ENCODE data around the gene UNC93B1. TPM values are rescaled to one million over a fixed set of nuclear protein-coding genes. Genes with fewer than 3 reads are reported as not detected.

UNC93B1 gene
- total and polyA plus RNA-seq, 4 experiments from 2014 or later, result 22.4 to 27.1 (median 25.9) TPM

DNA sequence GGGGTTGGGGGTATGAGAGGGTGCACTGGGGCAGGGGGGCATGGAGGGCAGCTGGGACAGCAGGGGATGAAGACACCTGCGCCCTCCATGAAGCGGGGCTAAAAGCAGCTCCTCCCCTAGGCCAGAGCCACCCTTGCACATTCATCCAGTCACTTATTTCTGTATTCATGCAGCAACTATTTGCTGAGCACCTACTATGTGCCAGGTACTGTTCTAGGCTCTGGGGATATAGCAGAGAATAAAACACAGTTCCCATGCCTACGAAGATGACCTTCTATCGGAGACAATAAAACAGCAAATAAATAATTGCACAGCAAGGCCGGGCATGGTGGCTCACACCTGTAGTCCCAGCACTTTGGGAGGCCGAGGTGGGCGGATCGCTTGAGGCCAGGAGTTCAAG, 11.6 kb upstream of the UNC93B1 start:
- Histone ChIP-seq H3K9me3 (ENCODE audit: control insufficient read depth in 1 of 2, low read length in 2 of 2) (no peaks in the 10 kb centered on the region), H3K4me3 (ENCODE audit: low read length in 2 of 2) (no peak overlapping the region), H3K27ac (ENCODE audit: low read depth, low read length) (no peak overlapping the region), H3K36me3 (ENCODE audit: insufficient read depth, low read length) (no peaks in the 10 kb centered on the region), H3K4me1 (ENCODE audit: insufficient read depth, low read length) (no peaks in the 10 kb centered on the region), H3K27me3 (ENCODE audit: insufficient read depth, low read length) (no peaks in the 10 kb centered on the region)
- no peaks in the 10 kb centered on the region for H3K9me3 Mint-ChIP-seq
- no peaks in the 10 kb centered on the region for H3K4me1 Mint-ChIP-seq
- intact Hi-C loops (cut with micrococcal nuclease), result no loop called here
- no peaks in the 10 kb centered on the region for H3K27me3 Mint-ChIP-seq
- POLR2A ChIA-PET (ENCODE audit: partially characterized antibody), result no interaction called here
- H3K27ac Mint-ChIP-seq, result no peak overlapping the region
- no peak overlapping the region for H3K4me3 Mint-ChIP-seq
- CTCF ChIA-PET (ENCODE audit: partially characterized antibody), result no interaction called here
- H3K36me3 Mint-ChIP-seq, result no peaks in the 10 kb centered on the region
- DNase-seq, result no peak

- no peak overlapping the region for H3K27ac Mint-ChIP-seq
- no peaks in the 10 kb centered on the region for H3K9me3 Mint-ChIP-seq
- no peaks in the 10 kb centered on the region for H3K27me3 Mint-ChIP-seq
- Histone ChIP-seq H3K4me1 (ENCODE audit: insufficient read depth, low read length) (no peaks in the 10 kb centered on the region), H3K27ac (ENCODE audit: low read depth, low read length) (no peak overlapping the region), H3K36me3 (ENCODE audit: insufficient read depth, low read length) (no peaks in the 10 kb centered on the region), H3K4me3 (ENCODE audit: low read length in 2 of 2) (no peak overlapping the region), H3K9me3 (ENCODE audit: control insufficient read depth in 1 of 2, low read length in 2 of 2) (no peaks in the 10 kb centered on the region), H3K27me3 (ENCODE audit: insufficient read depth, low read length) (no peaks in the 10 kb centered on the region)
- DNase-seq, result peak in 1 of 5 donors; percentile 17
- POLR2A ChIA-PET (ENCODE audit: partially characterized antibody), result no interaction called here
- H3K4me3 Mint-ChIP-seq, result no peak overlapping the region
- CTCF ChIA-PET (ENCODE audit: partially characterized antibody), result no interaction called here
- H3K4me1 Mint-ChIP-seq, result no peaks in the 10 kb centered on the region
- intact Hi-C loops (cut with micrococcal nuclease), result no loop called here
- no peaks in the 10 kb centered on the region for H3K36me3 Mint-ChIP-seq
These were observed 11.1 kb upstream of the UNC93B1 start for GRCh38 chr11:68014947-68015447.

GRCh38 chr11:68014157-68014946, 10.5 kb upstream of the UNC93B1 start:
- Histone ChIP-seq H3K4me1 (ENCODE audit: insufficient read depth, low read length) (no peaks in the 10 kb centered on the region), H3K9me3 (ENCODE audit: control insufficient read depth in 1 of 2, low read length in 2 of 2) (no peaks in the 10 kb centered on the region), H3K36me3 (ENCODE audit: insufficient read depth, low read length) (no peaks in the 10 kb centered on the region), H3K27ac (ENCODE audit: low read depth, low read length) (no peak overlapping the region), H3K4me3 (ENCODE audit: low read length in 2 of 2) (no peak overlapping the region), H3K27me3 (ENCODE audit: insufficient read depth, low read length) (no peaks in the 10 kb centered on the region)
- Mint-ChIP-seq H3K9me3 (no peaks in the 10 kb centered on the region), H3K4me3 (no peak overlapping the region), H3K4me1 (no peaks in the 10 kb centered on the region), H3K36me3 (no peaks in the 10 kb centered on the region), H3K27me3 (no peaks in the 10 kb centered on the region), H3K27ac (no peak overlapping the region)
- ChIA-PET CTCF (ENCODE audit: partially characterized antibody) (no interaction called here), POLR2A (ENCODE audit: partially characterized antibody) (no interaction called here)
- intact Hi-C loops (cut with micrococcal nuclease), result no loop called here
- peak in 1 of 5 donors; percentile 29 for DNase-seq

DNA sequence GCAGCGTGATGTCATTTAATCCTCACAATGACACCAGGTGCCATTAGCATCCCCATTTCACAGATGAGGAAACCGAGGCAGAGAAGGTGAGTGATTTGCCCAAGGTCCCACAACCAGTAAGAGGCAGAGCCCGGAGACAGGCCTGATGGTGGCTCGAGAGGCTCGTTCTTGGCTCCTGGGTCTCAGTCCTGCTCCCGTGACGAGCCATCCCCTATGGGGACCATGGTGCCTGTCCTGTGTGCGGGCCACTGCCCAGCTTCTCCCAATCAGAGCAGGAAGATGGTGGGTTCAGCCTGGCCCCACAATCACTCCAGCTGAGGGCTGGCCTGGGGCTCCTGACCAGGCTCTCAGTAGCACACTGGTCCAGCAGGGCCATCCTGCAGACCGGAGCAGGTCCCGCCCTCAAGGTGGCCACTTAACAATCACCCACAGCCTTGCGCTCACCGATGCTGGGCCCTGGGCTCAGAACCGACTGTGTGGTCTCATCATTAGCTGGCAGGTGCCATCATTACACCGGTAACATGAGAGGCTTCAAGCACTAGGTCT, 9.8 kb upstream of the UNC93B1 start:
- H3K27me3 Mint-ChIP-seq, result no peaks in the 10 kb centered on the region

DNA sequence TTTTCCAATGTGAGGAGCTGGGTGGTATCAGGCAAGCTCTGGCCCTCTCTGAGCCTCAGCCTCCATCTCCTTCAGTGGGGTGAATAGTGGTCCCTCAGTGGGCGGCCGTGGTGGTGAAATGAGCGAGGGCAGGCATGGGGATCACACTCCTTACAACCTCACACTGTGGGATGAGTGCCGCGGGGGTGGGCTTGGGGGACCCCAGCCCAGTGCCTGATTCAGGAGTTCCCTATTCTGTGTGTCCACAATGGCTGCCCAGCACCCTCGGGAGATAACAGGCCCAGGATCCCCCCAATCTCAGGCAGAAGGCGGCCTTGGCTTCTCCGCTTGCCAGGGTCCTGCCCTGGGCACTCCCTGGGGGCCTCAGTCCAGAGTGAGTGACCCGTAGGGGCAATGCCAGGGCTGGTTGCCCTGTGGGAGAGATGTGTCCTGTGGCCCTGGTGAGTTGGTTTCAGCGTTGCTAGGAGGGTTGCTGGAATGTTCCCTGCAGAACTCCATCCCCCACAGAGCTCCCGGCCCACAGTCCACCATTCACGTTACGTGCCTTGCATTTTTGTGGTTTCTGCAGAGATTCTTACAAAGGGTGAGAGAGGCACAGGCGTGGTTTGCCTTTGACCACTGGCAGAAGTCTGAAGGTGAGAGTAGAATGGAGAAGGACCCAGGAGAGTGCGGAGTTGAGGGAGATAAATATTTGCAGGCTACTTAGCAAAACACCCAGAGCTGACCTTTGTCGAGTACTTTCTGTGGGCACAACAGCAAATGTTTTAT, 9.1 kb upstream of the UNC93B1 start:
- Mint-ChIP-seq H3K27me3 (no peaks in the 10 kb centered on the region), H3K27ac (no peak overlapping the region), H3K4me3 (no peak overlapping the region), H3K36me3 (no peaks in the 10 kb centered on the region), H3K9me3 (no peaks in the 10 kb centered on the region), H3K4me1 (no peaks in the 10 kb centered on the region)
- Histone ChIP-seq H3K9me3 (ENCODE audit: control insufficient read depth in 1 of 2, low read length in 2 of 2) (no peaks in the 10 kb centered on the region), H3K36me3 (ENCODE audit: insufficient read depth, low read length) (no peaks in the 10 kb centered on the region), H3K27ac (ENCODE audit: low read depth, low read length) (no peak overlapping the region), H3K4me3 (ENCODE audit: low read length in 2 of 2) (no peak overlapping the region), H3K27me3 (ENCODE audit: insufficient read depth, low read length) (no peaks in the 10 kb centered on the region), H3K4me1 (ENCODE audit: insufficient read depth, low read length) (no peaks in the 10 kb centered on the region)
- intact Hi-C loops (cut with micrococcal nuclease), result no loop called here
- CTCF ChIA-PET (ENCODE audit: partially characterized antibody), result no interaction called here
- POLR2A ChIA-PET (ENCODE audit: partially characterized antibody), result no interaction called here
- peak in 1 of 5 donors; percentile 27 for DNase-seq

More for the DNA sequence above, 9.8 kb upstream of the UNC93B1 start:
- Histone ChIP-seq H3K4me1 (ENCODE audit: insufficient read depth, low read length) (no peaks in the 10 kb centered on the region), H3K27me3 (ENCODE audit: insufficient read depth, low read length) (no peaks in the 10 kb centered on the region), H3K4me3 (ENCODE audit: low read length in 2 of 2) (no peak overlapping the region), H3K9me3 (ENCODE audit: control insufficient read depth in 1 of 2, low read length in 2 of 2) (no peaks in the 10 kb centered on the region), H3K36me3 (ENCODE audit: insufficient read depth, low read length) (no peaks in the 10 kb centered on the region), H3K27ac (ENCODE audit: low read depth, low read length) (no peak overlapping the region)
- Mint-ChIP-seq H3K4me3 (no peak overlapping the region), H3K36me3 (no peaks in the 10 kb centered on the region), H3K4me1 (no peaks in the 10 kb centered on the region), H3K9me3 (no peaks in the 10 kb centered on the region), H3K27ac (no peak overlapping the region)
- ChIA-PET POLR2A (ENCODE audit: partially characterized antibody) (no interaction called here), CTCF (ENCODE audit: partially characterized antibody) (no interaction called here)
- intact Hi-C loops (cut with micrococcal nuclease), result no loop called here
- DNase-seq, result no peak

GRCh38 chr11:68012044-68012842, 8.3 kb upstream of the UNC93B1 start:
- no peak overlapping the region for H3K4me3 ChIP-seq (ENCODE audit: low read length in 2 of 2)
- no peaks in the 10 kb centered on the region for H3K9me3 ChIP-seq (ENCODE audit: control insufficient read depth in 1 of 2, low read length in 2 of 2)
- Mint-ChIP-seq H3K27ac (no peak overlapping the region), H3K27me3 (no peaks in the 10 kb centered on the region), H3K4me1 (no peaks in the 10 kb centered on the region), H3K9me3 (no peaks in the 10 kb centered on the region), H3K36me3 (no peaks in the 10 kb centered on the region), H3K4me3 (no peak overlapping the region)
- ChIA-PET CTCF (ENCODE audit: partially characterized antibody) (no interaction called here), POLR2A (ENCODE audit: partially characterized antibody) (no interaction called here)
- no peaks in the 10 kb centered on the region for H3K36me3 ChIP-seq (ENCODE audit: insufficient read depth, low read length)
- peak in 1 of 5 donors; percentile 12 for DNase-seq
- no peaks in the 10 kb centered on the region for H3K27me3 ChIP-seq (ENCODE audit: insufficient read depth, low read length)
- intact Hi-C loops (cut with micrococcal nuclease), result no loop called here
- no peak overlapping the region for H3K27ac ChIP-seq (ENCODE audit: low read depth, low read length)
- no peaks in the 10 kb centered on the region for H3K4me1 ChIP-seq (ENCODE audit: insufficient read depth, low read length)
